IMR-90 (cell line): ENCODE data around the gene OPRL1. TPM values are rescaled to one million over a fixed set of nuclear protein-coding genes. Genes with fewer than 3 reads are reported as not detected.
A peak's percentile ranks its signal among the peaks of the same experiment; 100 is the strongest.

Source experiments
- ATAC-seq: fragments of 200-7000 bp; cut with Tn5 transposase; 2 replicates; pipeline ENCODE4 v1.9.1; 2020; ENCODE audit warnings: low read depth, mild to moderate bottlenecking, moderate library complexity
- BruUV-seq: library from RNA; stranded (reverse); fragments of 400-500 nt; replicated peaks from 2 replicates; lab custom pipeline; 2021; lab: Mats Ljungman, UMichigan
- CTCF ChIA-PET: fragments of 300-600 bp; formaldehyde crosslinking; extraction: SDS; loops from one replicate; lab custom pipeline; 2021; ENCODE audit warnings: antibody characterized with exemption; lab: Yijun Ruan, JAX
- POLR2A ChIA-PET: fragments of 300-600 bp; sonication (Branson Sonifier 250); formaldehyde crosslinking; loops from one replicate; lab custom pipeline; 2022; ENCODE audit warnings: antibody characterized with exemption; ENCODE audit not compliant: unreplicated experiment; lab: Charles Lee
- DNase-seq: peaks from one replicate; pipeline ENCODE4 v3.0.0; 2013
- H2AFZ ChIP-seq: replicated peaks from 2 replicates; pipeline ENCODE3; 2013; ENCODE audit warnings: low read length, mild to moderate bottlenecking; ENCODE audit not compliant: poor library complexity
- H2AK5ac ChIP-seq: 2 replicates; pipeline ENCODE4 v1.6.1; 2013; ENCODE audit warnings: low read depth, low read length, inconsistent platforms
- H2AK9ac ChIP-seq: replicated peaks from 2 replicates; pipeline ENCODE3; 2013; ENCODE audit warnings: mild to moderate bottlenecking, low read depth, low read length, moderate library complexity; ENCODE audit not compliant: poor library complexity
- H2BK120ac ChIP-seq: 2 replicates; pipeline ENCODE4 v1.6.1; 2013; ENCODE audit warnings: low read depth, low read length, inconsistent platforms
- H2BK15ac ChIP-seq: 3 replicates; pipeline ENCODE4 v1.6.1; 2013; ENCODE audit warnings: low read depth, low read length, inconsistent platforms
- H2BK20ac ChIP-seq: 2 replicates; pipeline ENCODE4 v1.6.1; 2013; ENCODE audit warnings: low read depth, mild to moderate bottlenecking, inconsistent platforms, low read length, moderate library complexity
- H2BK5ac ChIP-seq: 2 replicates; pipeline ENCODE4 v1.6.1; 2013; ENCODE audit warnings: mild to moderate bottlenecking, low read depth, low read length, inconsistent platforms; ENCODE audit not compliant: poor library complexity, severe bottlenecking
- H3K14ac ChIP-seq: replicated peaks from 2 replicates; pipeline ENCODE4 v1.6.1; 2013; ENCODE audit warnings: low read depth, low read length, inconsistent platforms
- H3K18ac ChIP-seq: 2 replicates; pipeline ENCODE4 v1.6.1; 2013; ENCODE audit warnings: low read depth, low read length, control low read depth
- H3K23ac ChIP-seq: 2 replicates; pipeline ENCODE4 v1.6.1; 2013; ENCODE audit warnings: low read depth, low read length, inconsistent platforms
- H3K27ac ChIP-seq: 2 replicates; pipeline ENCODE4 v1.5.1; 2013; ENCODE audit warnings: mild to moderate bottlenecking, control low read depth, low read length; ENCODE audit not compliant: insufficient read depth
- H3K27me3 ChIP-seq: 2 replicates; pipeline ENCODE4 v1.6.1; 2013; ENCODE audit warnings: low read length; ENCODE audit not compliant: control insufficient read depth, insufficient read depth
- H3K36me3 ChIP-seq: 2 replicates; pipeline ENCODE4 v1.6.1; 2013; ENCODE audit warnings: low read length, mixed read lengths; ENCODE audit not compliant: control insufficient read depth, insufficient read depth
- H3K4ac ChIP-seq: 2 replicates; pipeline ENCODE4 v1.6.1; 2013; ENCODE audit warnings: low read depth, low read length, inconsistent platforms
- H3K4me1 ChIP-seq: 2 replicates; pipeline ENCODE4 v1.6.1; 2013; ENCODE audit warnings: low read length, mixed read lengths; ENCODE audit not compliant: control insufficient read depth, insufficient read depth
- H3K4me2 ChIP-seq: 2 replicates; pipeline ENCODE4 v1.6.1; 2013; ENCODE audit warnings: low read depth, mild to moderate bottlenecking, control low read depth, low read length, moderate library complexity
- H3K4me3 ChIP-seq: 2 replicates; pipeline ENCODE4 v1.5.1; 2013; ENCODE audit warnings: low read depth, mild to moderate bottlenecking, control low read depth, low read length, moderate library complexity; ENCODE audit not compliant: insufficient read depth
- H3K56ac ChIP-seq: 2 replicates; pipeline ENCODE4 v1.6.1; 2013; ENCODE audit warnings: low read length, inconsistent platforms; ENCODE audit not compliant: insufficient read depth; ENCODE audit errors: extremely low read depth
- H3K79me1 ChIP-seq, 2 experiments: 2 replicates each; pipeline ENCODE4 v1.6.1; 2013; ENCODE audit warnings: low read length in 2 of 2, inconsistent platforms in 1 of 2, low read depth in 1 of 2
- H3K9ac ChIP-seq: 2 replicates; pipeline ENCODE4 v1.6.1; 2013; ENCODE audit warnings: low read depth, low read length, control low read depth
- H3K9me1 ChIP-seq: 2 replicates; pipeline ENCODE4 v1.6.1; 2013; ENCODE audit warnings: low read length, inconsistent platforms; ENCODE audit not compliant: insufficient read depth
- H3K9me3 ChIP-seq: 2 replicates; pipeline ENCODE4 v1.6.1; 2013; ENCODE audit warnings: low read length; ENCODE audit not compliant: control insufficient read depth, insufficient read depth
- H4K20me1 ChIP-seq: 2 replicates; pipeline ENCODE4 v1.6.1; 2013; ENCODE audit warnings: low read length, inconsistent platforms; ENCODE audit not compliant: insufficient read depth
- H4K5ac ChIP-seq: 2 replicates; pipeline ENCODE4 v1.6.1; 2013; ENCODE audit warnings: mild to moderate bottlenecking, low read depth, low read length, control low read depth
- H4K8ac ChIP-seq, 2 experiments: 2 replicates each; pipeline ENCODE4 v1.6.1; 2013; ENCODE audit warnings: low read depth in 2 of 2, low read length in 2 of 2, control low read depth in 1 of 2, inconsistent platforms in 1 of 2
- H4K91ac ChIP-seq: 2 replicates; pipeline ENCODE4 v1.6.1; 2013; ENCODE audit warnings: low read depth, low read length, inconsistent platforms; ENCODE audit not compliant: insufficient read depth
- FOS ChIP-seq: fragments of 150-350 bp; IDR thresholded peaks from 2 replicates; pipeline ENCODE4 v1.6.1; 2016; ENCODE audit warnings: low read depth, low read length
- NFE2L2 ChIP-seq: fragments of 150-350 bp; IDR thresholded peaks from 2 replicates; pipeline ENCODE4 v1.6.1; 2016; ENCODE audit warnings: low read depth, mild to moderate bottlenecking, low read length
- RAD21 ChIP-seq: IDR thresholded peaks from 2 replicates; pipeline ENCODE4 v1.6.1; 2012; ENCODE audit warnings: low read length, improper control_type of control experiment
- SMC3 ChIP-seq: fragments of 150-350 bp; IDR thresholded peaks from 2 replicates; pipeline ENCODE4 v1.6.1; 2016; ENCODE audit warnings: low read depth, mild to moderate bottlenecking, antibody characterized with exemption, low read length, moderate library complexity
- WGBS, 2 experiments: methylation state at CpG; one replicate each; pipeline versions ENCODE4 v1.1.5 to v1.1.7; 2013; ENCODE audit warnings: missing lambda C conversion rate in 2 of 2; ENCODE audit not compliant: insufficient read length in 1 of 2; ENCODE audit errors: extremely low coverage in 2 of 2; 5-methylcytosine and 5-hydroxymethylcytosine counted together
- dilution Hi-C: fragments of 300-500 bp; cut with HindIII; formaldehyde crosslinking; loops from one replicate; pipeline ENCODE4 v1.14.3; 2018; ENCODE audit warnings: low sequenced_read_pairs; ENCODE audit not compliant: unreplicated experiment
- in situ Hi-C: fragments of 300-500 bp; cut with MboI; formaldehyde crosslinking; loops from 3 replicates; pipeline ENCODE4 v1.14.3; 2019; ENCODE audit warnings: low sequenced_read_pairs, inconsistent platforms, mixed read lengths
- intact Hi-C: fragments of 100-400 bp; cut with micrococcal nuclease; formaldehyde crosslinking; loops from 2 replicates; pipeline ENCODE4 v1.10.0; 2022
- polyA plus RNA-seq, 3 experiments: library from polyadenylated mRNA; depleted of rRNA; stranded (reverse); fragments of >200 nt; gene quantifications; 2 replicates each; pipeline ENCODE4 v1.2.3, GENCODE V29; 2012; ENCODE audit warnings: low replicate concordance in 1 of 3
- total RNA-seq: library from RNA; depleted of rRNA; stranded (reverse); fragments of >200 nt; gene quantifications from 2 replicates; pipeline ENCODE4 v1.2.3, GENCODE V29; 2012
- TF ChIP-seq, protein P1 (sequence below): fragments of 150-350 bp; IDR thresholded peaks from 2 replicates; pipeline ENCODE4 v1.6.1; 2017; ENCODE audit warnings: mild to moderate bottlenecking, antibody characterized with exemption, low read length, low read depth
- TF ChIP-seq, protein P2 (sequence below): conservative IDR thresholded peaks from 2 replicates; pipeline ENCODE4 v1.5.1; 2012; ENCODE audit warnings: mild to moderate bottlenecking, low read depth, low read length, improper control_type of control experiment

OPRL1 gene
- total and polyA plus RNA-seq, 2 of the 4 experiments (the other 2 are of a cell fraction), result 0.36 to 1.2 TPM

DNA sequence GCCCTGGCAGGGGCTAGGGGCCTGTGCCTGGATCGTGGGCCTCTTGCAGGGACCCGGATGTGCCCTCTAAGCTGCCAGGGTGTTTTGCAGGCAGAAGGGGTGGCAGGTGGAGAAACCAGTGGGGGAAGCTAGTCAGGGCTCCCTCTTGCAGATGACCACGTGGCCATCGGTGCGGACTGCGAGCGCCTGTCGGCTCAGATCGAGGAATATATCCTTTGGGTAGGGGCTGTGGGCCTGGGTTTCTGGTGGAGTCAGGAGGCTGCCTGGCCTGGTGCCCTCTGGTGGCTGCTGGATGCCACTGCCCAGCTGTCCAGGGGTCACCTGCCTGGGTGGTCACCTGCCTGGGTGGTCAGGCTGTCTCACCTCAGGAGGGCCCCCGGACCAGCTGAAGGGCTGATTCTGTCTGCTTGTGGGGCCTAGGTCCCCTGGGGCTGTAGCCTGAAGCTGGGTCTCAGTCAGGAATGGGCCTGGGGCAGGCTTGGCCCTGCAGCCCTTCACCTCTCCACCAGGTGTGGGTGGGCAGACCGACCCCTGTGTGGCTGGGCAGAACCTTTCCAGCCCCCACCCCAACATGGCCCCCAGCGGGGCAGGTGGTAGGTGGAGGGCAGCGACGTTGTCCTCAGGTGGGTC, 10.2 kb upstream of the OPRL1 start:
- peaks cover 12% of the 10 kb centered on the region for H3K4me1 ChIP-seq
- in situ Hi-C loops, result no loop called here
- no peaks in the 10 kb centered on the region for H3K27me3 ChIP-seq
- H3K9me3 ChIP-seq, result no peaks in the 10 kb centered on the region
- peaks cover 4% of the 10 kb centered on the region; the same call in 1 of the 2 replicates for H4K20me1 ChIP-seq
- no peak overlapping the region for H4K5ac ChIP-seq
- no peak overlapping the region for H3K9ac ChIP-seq
- no peak overlapping the region for H2BK15ac ChIP-seq
- no peak overlapping the region for H3K27ac ChIP-seq
- TF ChIP-seq, protein P1, sequence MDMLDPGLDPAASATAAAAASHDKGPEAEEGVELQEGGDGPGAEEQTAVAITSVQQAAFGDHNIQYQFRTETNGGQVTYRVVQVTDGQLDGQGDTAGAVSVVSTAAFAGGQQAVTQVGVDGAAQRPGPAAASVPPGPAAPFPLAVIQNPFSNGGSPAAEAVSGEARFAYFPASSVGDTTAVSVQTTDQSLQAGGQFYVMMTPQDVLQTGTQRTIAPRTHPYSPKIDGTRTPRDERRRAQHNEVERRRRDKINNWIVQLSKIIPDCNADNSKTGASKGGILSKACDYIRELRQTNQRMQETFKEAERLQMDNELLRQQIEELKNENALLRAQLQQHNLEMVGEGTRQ, result 0 out of 2 replicates have a peak, but pooled peaks have one; percentile 23
- TF ChIP-seq, protein P2, sequence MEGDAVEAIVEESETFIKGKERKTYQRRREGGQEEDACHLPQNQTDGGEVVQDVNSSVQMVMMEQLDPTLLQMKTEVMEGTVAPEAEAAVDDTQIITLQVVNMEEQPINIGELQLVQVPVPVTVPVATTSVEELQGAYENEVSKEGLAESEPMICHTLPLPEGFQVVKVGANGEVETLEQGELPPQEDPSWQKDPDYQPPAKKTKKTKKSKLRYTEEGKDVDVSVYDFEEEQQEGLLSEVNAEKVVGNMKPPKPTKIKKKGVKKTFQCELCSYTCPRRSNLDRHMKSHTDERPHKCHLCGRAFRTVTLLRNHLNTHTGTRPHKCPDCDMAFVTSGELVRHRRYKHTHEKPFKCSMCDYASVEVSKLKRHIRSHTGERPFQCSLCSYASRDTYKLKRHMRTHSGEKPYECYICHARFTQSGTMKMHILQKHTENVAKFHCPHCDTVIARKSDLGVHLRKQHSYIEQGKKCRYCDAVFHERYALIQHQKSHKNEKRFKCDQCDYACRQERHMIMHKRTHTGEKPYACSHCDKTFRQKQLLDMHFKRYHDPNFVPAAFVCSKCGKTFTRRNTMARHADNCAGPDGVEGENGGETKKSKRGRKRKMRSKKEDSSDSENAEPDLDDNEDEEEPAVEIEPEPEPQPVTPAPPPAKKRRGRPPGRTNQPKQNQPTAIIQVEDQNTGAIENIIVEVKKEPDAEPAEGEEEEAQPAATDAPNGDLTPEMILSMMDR, result peak; percentile 60
- TF ChIP-seq SMC3, result peak; percentile 49
- peak; percentile 34 for TF ChIP-seq RAD21
- no peak for TF ChIP-seq NFE2L2
- no peak for TF ChIP-seq FOS
- H2BK120ac ChIP-seq, result no peak overlapping the region
- peak overlapping the region; percentile 43 for H2AFZ ChIP-seq
- H3K36me3 ChIP-seq, result peaks cover 20% of the 10 kb centered on the region; the same call in 1 of the 2 replicates
- ChIA-PET CTCF (interaction anchor here (0.6 to 1.8 kb wide), 3 partner anchors 12 to 50 kb away, joined by 3 to 6 read pairs (median 3); no protein-coding TSS in a partner anchor), POLR2A (no interaction called here)
- no peak overlapping the region for H3K4me2 ChIP-seq
- no peak overlapping the region for H3K14ac ChIP-seq
- DNase-seq (no peak), ATAC-seq (peak; percentile 51)
- H3K56ac ChIP-seq, result no peak overlapping the region
- H3K23ac ChIP-seq, result no peak overlapping the region
- no peak overlapping the region for H2AK5ac ChIP-seq
- dilution Hi-C loops, result no loop called here
- H2BK20ac ChIP-seq, result no peak overlapping the region
- no TSS peak for BruUV-seq
- H3K9me1 ChIP-seq, result peaks cover 10% of the 10 kb centered on the region; the same call in 1 of the 2 replicates
- H4K91ac ChIP-seq, result no peak overlapping the region
- H3K4me3 ChIP-seq, result no peak overlapping the region
- peak overlapping the region; percentile 65 for H2AK9ac ChIP-seq
- intact Hi-C loops, result no loop called here
- H2BK5ac ChIP-seq, result no peak overlapping the region
- peaks cover 0 to 15% of the 10 kb centered on the region in 2 experiments; a peak in 1 of 4 replicates for H3K79me1 ChIP-seq
- no peak overlapping the region for H3K4ac ChIP-seq
- H3K18ac ChIP-seq, result no peak overlapping the region
- 60% methylated on average over 1 of the region's 14 CpGs; no CpG with 5 or more reads in 1 of the 2 experiments for WGBS, 2 experiments
- no peak overlapping the region for H4K8ac ChIP-seq
